ENCODE measurements around the gene CCNH. TPM values are rescaled to one million over a fixed set of nuclear protein-coding genes. Genes with fewer than 3 reads are reported as not detected.

Gene CCNH
- total and polyA plus RNA-seq, 11 donors, result 22.2 to 41.3 (median 27.9) TPM

GRCh38 chr5:87423755-87424154 lies 11.0 kb upstream of the CCNH start:
- Histone ChIP-seq H3K36me3 (no peaks in the 10 kb centered on the region), H3K4me1 (no peaks in the 10 kb centered on the region), H3K4me3 (no peak overlapping the region), H3K9me3 (no peaks in the 10 kb centered on the region), H3K27ac (no peak overlapping the region), H3K27me3 (no peaks in the 10 kb centered on the region)
- WGBS, 4 donors, result 69 to 78% (median 75%) methylated on average over 1 of the region's 1 CpG
- intact Hi-C loops (cut with DNase I), result loop anchor here in 2 of 10 donors (10.0 kb wide), 2 partner anchors 1261 to 1271 kb away; no protein-coding TSS in a partner anchor
- TF ChIP-seq POLR2A (IDR thresholded peaks at IDR 0.05), result no peak
- TF ChIP-seq CTCF (IDR thresholded peaks at IDR 0.05), result no peak
- no peak for ATAC-seq
- DNase-seq, result no peak

- no peaks in the 10 kb centered on the region for H3K4me1 ChIP-seq
- no peaks in the 10 kb centered on the region for H3K27me3 ChIP-seq
- no peaks in the 10 kb centered on the region for H3K9me3 ChIP-seq
- H3K27ac ChIP-seq, result no peak overlapping the region
- intact Hi-C loops (cut with DNase I), result loop anchor here in 2 of 10 donors (10.0 kb wide), 2 partner anchors 1263 to 1273 kb away; no protein-coding TSS in a partner anchor
- TF ChIP-seq POLR2A (IDR thresholded peaks at IDR 0.05) (no peak), CTCF (IDR thresholded peaks at IDR 0.05) (no peak)
- DNase-seq (no peak), ATAC-seq (no peak)
- no peak overlapping the region for H3K4me3 ChIP-seq
- H3K36me3 ChIP-seq, result no peaks in the 10 kb centered on the region
Observed at GRCh38 chr5:87421307-87421706, 8.6 kb upstream of the CCNH start.

GRCh38 chr5:87418506-87418905 lies 5.8 kb upstream of the CCNH start:
- DNase-seq, result no peak
- intact Hi-C loops (cut with DNase I), result loop anchor here in 1 of 10 donors (10.0 kb wide), 1 partner anchor 154 kb away; the partner anchor contains the start of gene RASA1
- Histone ChIP-seq H3K36me3 (no peaks in the 10 kb centered on the region), H3K27ac (no peak overlapping the region), H3K9me3 (no peaks in the 10 kb centered on the region), H3K4me3 (no peak overlapping the region), H3K27me3 (no peaks in the 10 kb centered on the region), H3K4me1 (peaks cover 0 to 5% (median 0%) of the 10 kb centered on the region in 12 donors)
- no peak for TF ChIP-seq CTCF (IDR thresholded peaks at IDR 0.05)
- TF ChIP-seq POLR2A (IDR thresholded peaks at IDR 0.05), result no peak
- no peak for ATAC-seq

GRCh38 chr5:87413343-87413645 lies 564 bp upstream of the CCNH start:
- WGBS, 4 donors, result 47 to 56% (median 50%) methylated on average over 3 of the region's 3 CpGs
- no peaks in the 10 kb centered on the region for H3K27me3 ChIP-seq
- peaks cover 0 to 33% (median 14%) of the 10 kb centered on the region in 12 donors for H3K4me1 ChIP-seq
- TF ChIP-seq POLR2A (IDR thresholded peaks at IDR 0.05), result no peak
- no peak for TF ChIP-seq CTCF (IDR thresholded peaks at IDR 0.05)
- no peaks in the 10 kb centered on the region for H3K9me3 ChIP-seq
- DNase-seq, result no peak
- peak overlapping the region; percentile 4 to 96 (median 87) for H3K4me3 ChIP-seq
- peak in 1 of 4 donors; percentile 1 for ATAC-seq
- H3K36me3 ChIP-seq, result peaks cover 0 to 29% (median 21%) of the 10 kb centered on the region in 9 donors
- intact Hi-C loops (cut with DNase I), result loop anchor here in 7 of 10 donors (1.0 to 10.0 kb wide), 5 partner anchors 144 to 796 kb away; partner anchors contain the start of genes RASA1 (in 6 of the 7) and COX7C (in 1 of the 7)
- H3K27ac ChIP-seq, result peak overlapping the region; percentile 79 to 99 (median 97)
